ENCODE measurements around the gene TMEM236. TPM values are rescaled to one million over a fixed set of nuclear protein-coding genes. Genes with fewer than 3 reads are reported as not detected.

Gene TMEM236
- total RNA-seq, 1 donor from 2014 or later: 0.66 TPM

DNA sequence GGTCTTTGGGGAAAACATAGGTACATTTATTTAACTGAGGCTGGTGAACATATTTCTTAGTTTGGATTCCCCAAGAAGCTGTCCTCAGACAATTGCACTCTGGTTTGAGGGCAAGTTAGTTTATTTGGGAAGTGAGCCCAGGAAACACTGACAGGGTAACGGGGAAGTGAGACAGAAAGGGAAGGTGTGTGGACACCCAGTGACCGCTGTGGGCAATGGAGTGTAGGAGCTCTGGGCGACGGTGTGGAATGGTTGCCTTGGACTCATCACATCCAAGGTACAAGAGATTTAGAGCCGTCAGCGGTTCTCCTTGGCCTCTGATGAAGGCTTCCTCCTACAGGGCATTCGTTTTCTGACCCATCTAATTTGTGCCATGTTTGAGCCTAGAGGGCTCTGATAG, 64.2 kb downstream of the TMEM236 start:
- no peak overlapping the region for H3K4me3 ChIP-seq
- no peak for DNase-seq
- TF ChIP-seq, protein P1, sequence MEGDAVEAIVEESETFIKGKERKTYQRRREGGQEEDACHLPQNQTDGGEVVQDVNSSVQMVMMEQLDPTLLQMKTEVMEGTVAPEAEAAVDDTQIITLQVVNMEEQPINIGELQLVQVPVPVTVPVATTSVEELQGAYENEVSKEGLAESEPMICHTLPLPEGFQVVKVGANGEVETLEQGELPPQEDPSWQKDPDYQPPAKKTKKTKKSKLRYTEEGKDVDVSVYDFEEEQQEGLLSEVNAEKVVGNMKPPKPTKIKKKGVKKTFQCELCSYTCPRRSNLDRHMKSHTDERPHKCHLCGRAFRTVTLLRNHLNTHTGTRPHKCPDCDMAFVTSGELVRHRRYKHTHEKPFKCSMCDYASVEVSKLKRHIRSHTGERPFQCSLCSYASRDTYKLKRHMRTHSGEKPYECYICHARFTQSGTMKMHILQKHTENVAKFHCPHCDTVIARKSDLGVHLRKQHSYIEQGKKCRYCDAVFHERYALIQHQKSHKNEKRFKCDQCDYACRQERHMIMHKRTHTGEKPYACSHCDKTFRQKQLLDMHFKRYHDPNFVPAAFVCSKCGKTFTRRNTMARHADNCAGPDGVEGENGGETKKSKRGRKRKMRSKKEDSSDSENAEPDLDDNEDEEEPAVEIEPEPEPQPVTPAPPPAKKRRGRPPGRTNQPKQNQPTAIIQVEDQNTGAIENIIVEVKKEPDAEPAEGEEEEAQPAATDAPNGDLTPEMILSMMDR (IDR thresholded peaks at IDR 0.05; ENCODE audit: borderline replicate concordance): no peak
- no peaks in the 10 kb centered on the region for H3K9me3 ChIP-seq (replicated peaks)
- peaks cover 10% of the 10 kb centered on the region for H3K27me3 ChIP-seq (ENCODE audit: low read depth)
- no peaks in the 10 kb centered on the region for H3K4me1 ChIP-seq
- no peak overlapping the region for H3K27ac ChIP-seq (replicated peaks)
- intact Hi-C loops (cut with micrococcal nuclease): no loop called here
- no peaks in the 10 kb centered on the region for H3K36me3 ChIP-seq

DNA sequence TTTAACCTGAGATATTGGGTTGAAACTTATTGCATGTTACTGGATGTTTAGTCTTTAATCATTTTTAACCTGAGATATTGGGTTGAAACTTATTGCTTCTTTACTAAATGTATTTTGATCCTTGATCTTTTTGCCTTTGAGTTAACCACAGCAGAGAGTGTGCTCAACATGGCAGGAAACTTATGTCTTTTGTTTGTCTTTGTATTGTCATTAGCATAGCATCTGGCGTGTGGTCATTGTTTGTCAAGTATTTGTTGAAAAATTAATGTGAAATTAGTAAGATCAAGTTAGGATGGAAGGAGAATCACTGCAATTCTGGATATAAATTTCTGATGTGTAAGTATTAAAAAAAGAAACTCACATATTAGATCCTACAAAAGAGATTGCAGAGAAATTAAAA, 65.3 kb downstream of the TMEM236 start:
- intact Hi-C loops (cut with micrococcal nuclease): no loop called here
- no peak overlapping the region for H3K4me3 ChIP-seq
- H3K4me1 ChIP-seq: no peaks in the 10 kb centered on the region
- TF ChIP-seq, protein P1 (IDR thresholded peaks at IDR 0.05; ENCODE audit: borderline replicate concordance): no peak
- H3K27ac ChIP-seq (replicated peaks): no peak overlapping the region
- peaks cover 4% of the 10 kb centered on the region for H3K27me3 ChIP-seq (ENCODE audit: low read depth)
- DNase-seq: no peak
- no peaks in the 10 kb centered on the region for H3K9me3 ChIP-seq (replicated peaks)
- H3K36me3 ChIP-seq: no peaks in the 10 kb centered on the region

DNA sequence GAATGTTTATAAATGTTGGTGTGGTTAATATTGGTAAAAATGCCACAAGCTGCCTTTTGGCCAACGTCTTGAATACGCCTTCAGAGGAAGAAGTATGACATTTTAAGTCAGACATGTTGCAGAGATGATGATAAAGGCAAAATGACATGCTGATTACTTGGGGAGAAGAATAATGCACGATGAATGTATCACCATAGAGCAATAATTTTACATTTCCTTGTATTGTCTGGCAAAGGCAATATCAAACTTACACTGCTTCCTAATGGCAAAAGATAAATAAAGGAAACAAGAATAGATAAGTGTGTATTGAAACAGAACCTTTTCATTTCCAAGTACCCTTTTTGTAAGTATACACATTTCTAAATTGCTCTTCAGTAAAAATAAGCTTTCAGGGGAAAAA, 65.8 kb downstream of the TMEM236 start:
- Histone ChIP-seq H3K27ac (replicated peaks) (no peak overlapping the region), H3K9me3 (replicated peaks) (no peaks in the 10 kb centered on the region), H3K4me3 (no peak overlapping the region), H3K36me3 (no peaks in the 10 kb centered on the region), H3K27me3 (ENCODE audit: low read depth) (peaks cover 2% of the 10 kb centered on the region), H3K4me1 (no peaks in the 10 kb centered on the region)
- TF ChIP-seq, protein P1 (IDR thresholded peaks at IDR 0.05; ENCODE audit: borderline replicate concordance): no peak
- DNase-seq: no peak
- intact Hi-C loops (cut with micrococcal nuclease): no loop called here

DNA sequence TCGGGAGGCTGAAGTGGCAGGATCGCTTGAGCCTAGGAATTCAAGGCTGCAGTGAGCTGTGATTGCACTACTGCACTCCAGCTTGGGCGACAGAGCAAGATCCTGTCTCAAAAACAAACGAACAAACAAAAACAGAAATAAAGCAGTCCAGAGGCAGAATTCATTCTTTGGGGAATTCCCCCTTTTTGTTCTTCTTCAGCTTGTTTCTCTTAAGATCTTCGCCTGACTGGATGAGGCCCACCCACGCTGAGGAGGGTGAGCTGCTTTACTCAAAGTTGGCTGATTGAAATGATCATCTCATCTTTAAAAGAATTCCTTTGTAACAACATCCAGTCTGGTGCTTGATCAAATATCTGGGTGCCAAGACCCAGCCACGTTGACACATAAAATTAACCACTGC, 67.8 kb downstream of the TMEM236 start:
- Histone ChIP-seq H3K4me3 (no peak overlapping the region), H3K36me3 (no peaks in the 10 kb centered on the region), H3K27me3 (ENCODE audit: low read depth) (peaks cover 2% of the 10 kb centered on the region), H3K4me1 (no peaks in the 10 kb centered on the region), H3K27ac (replicated peaks) (no peak overlapping the region), H3K9me3 (replicated peaks) (no peaks in the 10 kb centered on the region)
- TF ChIP-seq, protein P1 (IDR thresholded peaks at IDR 0.05; ENCODE audit: borderline replicate concordance): no peak
- no peak for DNase-seq
- intact Hi-C loops (cut with micrococcal nuclease): no loop called here

DNA sequence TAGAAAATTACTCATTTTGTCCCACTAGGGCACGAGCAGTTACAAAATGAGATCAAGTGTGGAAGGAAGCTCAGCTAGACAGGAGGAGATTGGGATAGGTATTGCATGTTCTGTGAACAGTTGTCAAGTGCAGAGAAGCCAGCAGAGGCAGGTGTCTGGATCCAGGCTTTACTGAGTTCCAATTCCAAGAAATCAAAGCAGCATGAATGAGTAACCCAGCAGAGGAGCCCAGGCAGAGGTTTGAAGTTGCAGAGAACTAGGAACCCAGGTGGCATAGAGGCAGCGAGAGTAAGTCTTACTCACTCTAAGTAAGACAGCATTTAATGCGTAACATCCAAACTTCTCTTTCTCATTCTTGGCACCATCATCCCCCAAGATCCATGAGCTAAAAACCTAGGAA, 68.9 kb downstream of the TMEM236 start:
- no peaks in the 10 kb centered on the region for H3K9me3 ChIP-seq (replicated peaks)
- no peaks in the 10 kb centered on the region for H3K4me1 ChIP-seq
- H3K27me3 ChIP-seq (ENCODE audit: low read depth): peaks cover 5% of the 10 kb centered on the region
- intact Hi-C loops (cut with micrococcal nuclease): no loop called here
- no peak overlapping the region for H3K27ac ChIP-seq (replicated peaks)
- no peak for DNase-seq
- H3K36me3 ChIP-seq: no peaks in the 10 kb centered on the region
- no peak overlapping the region for H3K4me3 ChIP-seq
- TF ChIP-seq, protein P1 (IDR thresholded peaks at IDR 0.05; ENCODE audit: borderline replicate concordance): no peak

DNA sequence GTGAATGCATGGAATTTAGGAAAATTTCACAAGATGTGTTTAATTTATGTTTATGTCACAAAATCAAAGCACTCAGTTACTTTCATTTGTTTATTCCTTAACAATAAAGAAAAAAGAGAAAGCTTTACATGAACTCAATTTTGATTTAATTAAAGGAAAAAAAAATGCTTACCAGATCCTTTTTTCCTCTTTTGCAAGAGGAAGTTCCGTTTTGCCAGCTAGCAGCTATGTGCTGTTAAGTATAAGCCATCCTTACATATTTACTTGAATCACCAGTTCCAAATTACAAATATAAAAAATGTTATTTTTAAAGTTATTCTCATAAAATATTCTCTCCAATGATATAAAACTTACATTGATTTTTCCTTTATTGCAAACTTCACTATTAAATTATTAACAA, 69.9 kb downstream of the TMEM236 start:
- TF ChIP-seq, protein P1 (IDR thresholded peaks at IDR 0.05; ENCODE audit: borderline replicate concordance): no peak
- no peak for DNase-seq
- H3K36me3 ChIP-seq: no peaks in the 10 kb centered on the region
- H3K27ac ChIP-seq (replicated peaks): no peak overlapping the region
- peaks cover 5% of the 10 kb centered on the region for H3K27me3 ChIP-seq (ENCODE audit: low read depth)
- no peak overlapping the region for H3K4me3 ChIP-seq
- intact Hi-C loops (cut with micrococcal nuclease): no loop called here
- no peaks in the 10 kb centered on the region for H3K4me1 ChIP-seq
- no peaks in the 10 kb centered on the region for H3K9me3 ChIP-seq (replicated peaks)
